Activated gamma-delta T cell treated with anti-CD3 and anti-CD28 coated beads, Interleukin-2, amount 50 U/mL, for 16 hours (primary cell): ENCODE data around the gene RALGAPB.

ENCODE experiments used
- DNase-seq: peaks from one replicate; pipeline ENCODE4 v3.0.0-alpha.2; 2020; ENCODE audit warnings: low read depth

The RALGAPB gene

GRCh38 chr20:38612751-38613515, 140.3 kb downstream of the RALGAPB start:
- DNase-seq = no peak

- no peak for DNase-seq
These were observed 142.6 kb downstream of the RALGAPB start for GRCh38 chr20:38615283-38615682.

GRCh38 chr20:38616457-38616856, 143.8 kb downstream of the RALGAPB start:
- DNase-seq = no peak

GRCh38 chr20:38617011-38617829, 144.6 kb downstream of the RALGAPB start:
- DNase-seq = no peak

GRCh38 chr20:38617830-38618196, 145.2 kb downstream of the RALGAPB start:
- no peak for DNase-seq

GRCh38 chr20:38620441-38620840, 147.8 kb downstream of the RALGAPB start:
- DNase-seq = no peak

GRCh38 chr20:38623061-38623460, 150.4 kb downstream of the RALGAPB start:
- DNase-seq = no peak

GRCh38 chr20:38624084-38624483, 151.4 kb downstream of the RALGAPB start:
- DNase-seq = no peak

GRCh38 chr20:38625896-38626295, 153.3 kb downstream of the RALGAPB start:
- no peak for DNase-seq

- DNase-seq = no peak
These were observed 154.4 kb downstream of the RALGAPB start for GRCh38 chr20:38626921-38627659.
